C4-2B (cell line): Measurements from ENCODE around the gene NUB1.

Source experiments
- H3K27ac ChIP-seq: fragments of 450-650 bp; 2 replicates; pipeline ENCODE4 v1.5.1; 2017
- CTCF ChIP-seq: fragments of 450-650 bp; conservative IDR thresholded peaks from 2 replicates; pipeline ENCODE4 v1.5.1; 2017; ENCODE audit warnings: mild to moderate bottlenecking
- ZFX ChIP-seq: fragments of 450-650 bp; IDR thresholded peaks from 2 replicates; pipeline ENCODE4 v1.6.1; 2017

The NUB1 gene

GRCh38 chr7:151379193-151379520 lies 37.5 kb downstream of the NUB1 start:
- no peak overlapping the region for H3K27ac ChIP-seq
- TF ChIP-seq CTCF = no peak
- TF ChIP-seq ZFX = no peak

- no peak overlapping the region for H3K27ac ChIP-seq
- TF ChIP-seq ZFX = no peak
- no peak for TF ChIP-seq CTCF
Measured at GRCh38 chr7:151379534-151380198, 38.1 kb downstream of the NUB1 start.

GRCh38 chr7:151380199-151381097 lies 38.8 kb downstream of the NUB1 start:
- H3K27ac ChIP-seq = no peak overlapping the region
- TF ChIP-seq ZFX = no peak
- TF ChIP-seq CTCF = no peak

- TF ChIP-seq CTCF (no peak), ZFX (no peak)
- no peak overlapping the region for H3K27ac ChIP-seq
Measured at GRCh38 chr7:151381098-151381347, 39.4 kb downstream of the NUB1 start.

- no peak overlapping the region for H3K27ac ChIP-seq
- TF ChIP-seq ZFX (no peak), CTCF (no peak)
Measured at GRCh38 chr7:151381348-151382078, 39.9 kb downstream of the NUB1 start.

- TF ChIP-seq CTCF (no peak), ZFX (no peak)
- no peak overlapping the region for H3K27ac ChIP-seq
Measured at GRCh38 chr7:151382079-151382885, 40.7 kb downstream of the NUB1 start.
